HCT116 (cell line): ENCODE data around the gene MAN2B1. TPM values are rescaled to one million over a fixed set of nuclear protein-coding genes. Genes with fewer than 3 reads are reported as not detected.
A peak's percentile ranks its signal among the peaks of the same experiment; 100 is the strongest.

Experiments used
- ATAC-seq: fragments of 200-7000 bp; cut with Tn5 transposase; 2 replicates; pipeline ENCODE4 v1.9.1; 2020; ENCODE audit warnings: mild to moderate bottlenecking, moderate library complexity
- BruUV-seq: library from RNA; stranded (reverse); fragments of 400-500 nt; replicated peaks from 2 replicates; lab custom pipeline; 2021; lab: Mats Ljungman, UMichigan
- CTCF ChIA-PET: fragments of 300-600 bp; sonication (Branson Sonifier 250); formaldehyde crosslinking; loops from one replicate; lab custom pipeline; 2021; ENCODE audit warnings: antibody characterized with exemption; lab: Charles Lee
- POLR2A ChIA-PET: fragments of 300-600, 350-600 bp; sonication (Branson Sonifier 250); formaldehyde crosslinking; loops from one replicate; lab custom pipeline; 2021; ENCODE audit warnings: antibody characterized with exemption; lab: Charles Lee
- RAD21 ChIA-PET, 2 experiments: fragments of 300-600 bp; sonication (Branson Sonifier 250); formaldehyde crosslinking; loops; one replicate each; lab custom pipeline; 2023; ENCODE audit warnings: low total read pairs in 2 of 2; ENCODE audit not compliant: uncharacterized antibody in 2 of 2, unreplicated experiment in 2 of 2, low non-redundant PET in 1 of 2; lab: Charles Lee
- DNase-seq: peaks from one replicate; pipeline ENCODE4 v3.0.0-alpha.2; 2010; ENCODE audit warnings: low read depth, low spot score
- H2AFZ ChIP-seq: fragments of 200-600 bp; shearing (Covaris generic), sonication (generic); 2 replicates; pipeline ENCODE4 v1.6.1; 2017; ENCODE audit warnings: low read depth, mixed run types, mixed read lengths, antibody characterized with exemption, low read length; ENCODE audit not compliant: poor library complexity, severe bottlenecking
- H3K27ac ChIP-seq: 2 replicates; pipeline ENCODE4 v1.5.1; 2012; ENCODE audit warnings: low read depth, low read length
- H3K27me3 ChIP-seq: fragments of 200-600 bp; sonication (generic); 2 replicates; pipeline ENCODE4 v1.6.1; 2016; ENCODE audit warnings: mixed run types, low read length, mixed read lengths; ENCODE audit not compliant: insufficient read depth
- H3K36me3 ChIP-seq, 2 experiments: fragments of 200-500 bp in 1 of 2; fragments of 200-600 bp in 1 of 2; sonication (Bioruptor generic) in 1 of 2; sonication (generic) in 1 of 2; 2 replicates each; pipeline versions ENCODE4 v1.5.1 to v1.6.1; 2014 to 2016; ENCODE audit warnings: low read length in 2 of 2, inconsistent platforms in 1 of 2, mixed read lengths in 1 of 2, mixed run types in 1 of 2; ENCODE audit not compliant: insufficient read depth in 2 of 2, control insufficient read depth in 1 of 2
- H3K4me1 ChIP-seq, 2 experiments: fragments of 200-600 bp in 1 of 2; sonication (generic) in 1 of 2; 2 replicates each; pipeline versions ENCODE4 v1.5.1 to v1.6.1; 2012 to 2017; ENCODE audit warnings: low read length in 2 of 2, inconsistent platforms in 1 of 2, mild to moderate bottlenecking in 1 of 2, mixed read lengths in 1 of 2, mixed run types in 1 of 2, moderate library complexity in 1 of 2; ENCODE audit not compliant: insufficient read depth in 2 of 2, control insufficient read depth in 1 of 2
- H3K4me2 ChIP-seq: fragments of 200-600 bp; sonication (generic); 2 replicates; pipeline ENCODE4 v1.6.1; 2017; ENCODE audit warnings: mixed run types, low read length, mixed read lengths
- H3K4me3 ChIP-seq, 2 experiments: fragments of 200-600 bp in 1 of 2; sonication (generic) in 1 of 2; replicated peaks in 1 of 2; 2 replicates each; pipeline ENCODE4 v1.5.1; 2011 to 2016; ENCODE audit warnings: low read length in 2 of 2, control low read depth in 1 of 2, low read depth in 1 of 2, mild to moderate bottlenecking in 1 of 2, mixed read lengths in 1 of 2, mixed run types in 1 of 2
- H3K79me2 ChIP-seq: fragments of 200-600 bp; sonication (generic); 2 replicates; pipeline ENCODE4 v1.6.1; 2017; ENCODE audit warnings: mild to moderate bottlenecking, mixed run types, low read length, moderate library complexity, mixed read lengths; ENCODE audit not compliant: insufficient read depth
- H3K9ac ChIP-seq: fragments of 200-600 bp; sonication (generic); 2 replicates; pipeline ENCODE4 v1.6.1; 2016; ENCODE audit warnings: low read length, mixed read lengths
- H3K9me2 ChIP-seq: fragments of 200-600 bp; sonication (generic), shearing (Covaris generic); 2 replicates; pipeline ENCODE4 v1.6.1; 2017; ENCODE audit warnings: mixed run types, mild to moderate bottlenecking, moderate library complexity; ENCODE audit not compliant: insufficient read depth
- H3K9me3 ChIP-seq, 2 experiments: fragments of 200-500 bp in 1 of 2; fragments of 200-600 bp in 1 of 2; sonication (Bioruptor generic) in 1 of 2; sonication (generic) in 1 of 2; 2 replicates each; pipeline ENCODE4 v1.6.1; 2014 to 2017; ENCODE audit warnings: low read length in 2 of 2, mixed read lengths in 2 of 2, inconsistent platforms in 1 of 2, low read depth in 1 of 2, mild to moderate bottlenecking in 1 of 2, mixed run types in 1 of 2, moderate library complexity in 1 of 2; ENCODE audit not compliant: control insufficient read depth in 1 of 2, insufficient read depth in 1 of 2
- H4K20me1 ChIP-seq: fragments of 200-600 bp; sonication (generic), shearing (Covaris generic); 2 replicates; pipeline ENCODE4 v1.6.1; 2017; ENCODE audit warnings: mixed run types, mild to moderate bottlenecking, moderate library complexity; ENCODE audit not compliant: insufficient read depth
- ATF3 ChIP-seq: IDR thresholded peaks from 2 replicates; pipeline ENCODE4 v1.6.1; 2012
- CBX3 ChIP-seq: IDR thresholded peaks from 2 replicates; pipeline ENCODE4 v1.6.1; 2012; ENCODE audit warnings: low read depth
- CEBPB ChIP-seq: IDR thresholded peaks from 2 replicates; pipeline ENCODE4 v1.6.1; 2012; ENCODE audit warnings: low read depth
- EGR1 ChIP-seq: IDR thresholded peaks from 2 replicates; pipeline ENCODE4 v1.6.1; 2012; ENCODE audit warnings: low read depth
- ELF1 ChIP-seq: IDR thresholded peaks from 2 replicates; pipeline ENCODE4 v1.6.1; 2012; ENCODE audit warnings: low read depth, borderline replicate concordance
- EZH2 ChIP-seq: fragments of 200-600 bp; sonication (generic); IDR thresholded peaks from 2 replicates; pipeline ENCODE4 v1.6.1; 2017; ENCODE audit warnings: antibody characterized with exemption, mixed run types
- EZH2phosphoT487 ChIP-seq: fragments of 200-600 bp; IDR thresholded peaks from 2 replicates; pipeline ENCODE4 v1.6.1; 2018; ENCODE audit warnings: antibody characterized with exemption, borderline replicate concordance
- FOSL1 ChIP-seq: IDR thresholded peaks from 2 replicates; pipeline ENCODE4 v1.6.1; 2012; ENCODE audit warnings: low read depth
- JUND ChIP-seq: IDR thresholded peaks from 2 replicates; pipeline ENCODE4 v1.6.1; 2012
- POLR2AphosphoS5 ChIP-seq: IDR thresholded peaks from 2 replicates; pipeline ENCODE4 v1.6.1; 2011; ENCODE audit warnings: mild to moderate bottlenecking, low read depth, low read length, moderate library complexity
- RAD21 ChIP-seq: IDR thresholded peaks from 2 replicates; pipeline ENCODE4 v1.6.1; 2012; ENCODE audit warnings: low read depth, mild to moderate bottlenecking
- TCF7L2 ChIP-seq: IDR thresholded peaks from 2 replicates; pipeline ENCODE4 v1.7.0; 2011; ENCODE audit warnings: borderline replicate concordance, inconsistent platforms; ENCODE audit not compliant: insufficient read depth, insufficient read length; ENCODE audit errors: extremely low read depth
- ZFX ChIP-seq: fragments of 450-650 bp; IDR thresholded peaks from 2 replicates; pipeline ENCODE4 v1.6.1; 2017
- ZNF274 ChIP-seq: fragments of 200-500 bp; sonication (Bioruptor generic); IDR thresholded peaks from 2 replicates; pipeline ENCODE4 v1.6.1; 2014; ENCODE audit warnings: mild to moderate bottlenecking, low read depth, low read length, inconsistent platforms
- intact Hi-C: fragments of 100-400 bp; cut with micrococcal nuclease; formaldehyde crosslinking; loops from 2 replicates; pipeline ENCODE4 v1.10.0; 2022
- total RNA-seq: library from RNA; stranded (reverse); gene quantifications from one replicate; pipeline ENCODE4 v1.2.1, GENCODE V29; 2021; ENCODE audit not compliant: unreplicated experiment
- TF ChIP-seq, protein P1 (sequence below): IDR thresholded peaks from 2 replicates; pipeline ENCODE4 v1.6.1; 2012; ENCODE audit warnings: low read depth

Gene MAN2B1
- total RNA-seq, 1 experiment from 2014 or later: 48.3 TPM

DNA sequence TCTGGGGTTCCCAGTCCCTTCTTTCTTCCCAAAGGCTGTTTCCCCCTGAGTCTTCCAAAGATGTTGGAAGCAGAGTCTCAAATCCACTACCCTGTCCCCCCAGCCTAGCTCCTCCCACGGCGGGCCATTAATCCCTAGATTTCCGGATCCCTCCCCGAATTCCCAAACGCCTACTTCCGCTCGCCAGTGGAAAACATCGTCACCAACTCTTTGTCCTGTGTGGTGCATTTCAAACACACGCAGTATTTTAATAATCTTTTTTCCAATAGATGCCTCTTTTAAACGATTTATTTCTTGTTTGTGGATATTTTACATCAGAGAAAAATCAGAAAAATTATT lies 55.2 kb downstream of the MAN2B1 start:
- DNase-seq: peak; percentile 45
- ATAC-seq: peak; percentile 73
- Histone ChIP-seq H3K9me3 (no peaks in the 10 kb centered on the region), H3K4me3 (peak overlapping the region; percentile 71 to 98), H2AFZ (no peak overlapping the region), H3K9ac (peak overlapping the region; percentile 83), H3K36me3 (peaks cover 13 to 19% of the 10 kb centered on the region in 2 experiments; a peak in 3 of 4 replicates), H3K27ac (peak overlapping the region; percentile 97), H4K20me1 (no peaks in the 10 kb centered on the region), H3K4me2 (peak overlapping the region; percentile 98), H3K4me1 (peaks cover 5 to 6% of the 10 kb centered on the region in 2 experiments; a peak in 2 of 4 replicates), H3K79me2 (peaks cover 52% of the 10 kb centered on the region), H3K9me2 (no peaks in the 10 kb centered on the region), H3K27me3 (no peaks in the 10 kb centered on the region)
- ChIA-PET CTCF (interaction anchor here (0.6 kb wide), 1 partner anchor 55 kb away, joined by 3 read pairs; the partner anchor contains the start of genes MAN2B1 and WDR83), RAD21 (no interaction called here), POLR2A (interaction anchor here (0.8 to 1.7 kb wide), 3 partner anchors 60 to 1082 kb away, joined by 3 to 10 read pairs (median 3); partner anchors contain the start of genes ECSIT, ZNF564 and ZNF799)
- no TSS peak for BruUV-seq
- intact Hi-C loops: loop anchor here (2.0 to 5.0 kb wide), 4 partner anchors 47 to 209 kb away; partner anchors contain the start of genes MAN2B1, WDR83, ZNF564 and ZNF799
- peak; percentile 43 for TF ChIP-seq POLR2AphosphoS5
- TF ChIP-seq EGR1: 0 out of 2 replicates have a peak, but pooled peaks have one; percentile 10
- peak; percentile 31 for TF ChIP-seq ELF1
- no peak for TF ChIP-seq TCF7L2

GRCh38 chr19:12610540-12611360 lies 55.8 kb downstream of the MAN2B1 start, which contains the start of the genes ZNF490 and ZNF791:
Gene ZNF490 (minus strand): TSS chr19:12610813. CDS start chr19:12610680, 133 bp downstream.
Gene ZNF791 (plus strand): TSS chr19:12610920. CDS start chr19:12611080, 160 bp downstream.
- ChIA-PET POLR2A (interaction anchor here (0.8 to 1.7 kb wide), 3 partner anchors 60 to 1082 kb away, joined by 3 to 10 read pairs (median 3); partner anchors contain the start of genes ECSIT, ZNF564 and ZNF799), CTCF (interaction anchor here (0.6 kb wide), 1 partner anchor 55 kb away, joined by 3 read pairs; the partner anchor contains the start of genes MAN2B1 and WDR83), RAD21 (no interaction called here)
- ATAC-seq (peak; percentile 98), DNase-seq (peak; percentile 96)
- H3K27ac ChIP-seq: peak within 1 kb of the TSS; percentile 97
- H3K4me3 ChIP-seq: peak within 1 kb of the TSS; percentile 71 to 98
- peaks cover 46% of the 10 kb centered on the region for H3K79me2 ChIP-seq
- H4K20me1 ChIP-seq: no peaks in the 10 kb centered on the region
- no peaks in the 10 kb centered on the region for H3K9me2 ChIP-seq
- H3K4me2 ChIP-seq: peak within 1 kb of the TSS; percentile 98
- H2AFZ ChIP-seq: peak within 1 kb of the TSS; percentile 74
- H3K4me1 ChIP-seq: peaks cover 5 to 6% of the 10 kb centered on the region in 2 experiments; a peak in 2 of 4 replicates
- H3K36me3 ChIP-seq: peaks cover 12 to 19% of the 10 kb centered on the region in 2 experiments; a peak in 3 of 4 replicates
- no peaks in the 10 kb centered on the region for H3K27me3 ChIP-seq
- peak within 1 kb of the TSS; percentile 83 for H3K9ac ChIP-seq
- TSS peak; percentile 68 for BruUV-seq
- H3K9me3 ChIP-seq: no peaks in the 10 kb centered on the region
- intact Hi-C loops: loop anchor here (2.0 to 5.0 kb wide), 4 partner anchors 46 to 208 kb away; partner anchors contain the start of genes MAN2B1, WDR83, ZNF564 and ZNF799
- TF ChIP-seq POLR2AphosphoS5 (peak; percentile 70), FOSL1 (no peak), CBX3 (peak; percentile 83), JUND (no peak), EZH2 (no peak), ZNF274 (no peak), ATF3 (no peak), RAD21 (no peak), ZFX (peak; percentile 52; the same call in 1 of the 2 replicates), EZH2phosphoT487 (no peak), ELF1 (peak; percentile 85), CEBPB (no peak), TCF7L2 (no peak)
- TF ChIP-seq, protein P1, sequence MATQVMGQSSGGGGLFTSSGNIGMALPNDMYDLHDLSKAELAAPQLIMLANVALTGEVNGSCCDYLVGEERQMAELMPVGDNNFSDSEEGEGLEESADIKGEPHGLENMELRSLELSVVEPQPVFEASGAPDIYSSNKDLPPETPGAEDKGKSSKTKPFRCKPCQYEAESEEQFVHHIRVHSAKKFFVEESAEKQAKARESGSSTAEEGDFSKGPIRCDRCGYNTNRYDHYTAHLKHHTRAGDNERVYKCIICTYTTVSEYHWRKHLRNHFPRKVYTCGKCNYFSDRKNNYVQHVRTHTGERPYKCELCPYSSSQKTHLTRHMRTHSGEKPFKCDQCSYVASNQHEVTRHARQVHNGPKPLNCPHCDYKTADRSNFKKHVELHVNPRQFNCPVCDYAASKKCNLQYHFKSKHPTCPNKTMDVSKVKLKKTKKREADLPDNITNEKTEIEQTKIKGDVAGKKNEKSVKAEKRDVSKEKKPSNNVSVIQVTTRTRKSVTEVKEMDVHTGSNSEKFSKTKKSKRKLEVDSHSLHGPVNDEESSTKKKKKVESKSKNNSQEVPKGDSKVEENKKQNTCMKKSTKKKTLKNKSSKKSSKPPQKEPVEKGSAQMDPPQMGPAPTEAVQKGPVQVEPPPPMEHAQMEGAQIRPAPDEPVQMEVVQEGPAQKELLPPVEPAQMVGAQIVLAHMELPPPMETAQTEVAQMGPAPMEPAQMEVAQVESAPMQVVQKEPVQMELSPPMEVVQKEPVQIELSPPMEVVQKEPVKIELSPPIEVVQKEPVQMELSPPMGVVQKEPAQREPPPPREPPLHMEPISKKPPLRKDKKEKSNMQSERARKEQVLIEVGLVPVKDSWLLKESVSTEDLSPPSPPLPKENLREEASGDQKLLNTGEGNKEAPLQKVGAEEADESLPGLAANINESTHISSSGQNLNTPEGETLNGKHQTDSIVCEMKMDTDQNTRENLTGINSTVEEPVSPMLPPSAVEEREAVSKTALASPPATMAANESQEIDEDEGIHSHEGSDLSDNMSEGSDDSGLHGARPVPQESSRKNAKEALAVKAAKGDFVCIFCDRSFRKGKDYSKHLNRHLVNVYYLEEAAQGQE: no peak
